ENCODE data around the gene CHL1.

The CHL1 gene

DNA sequence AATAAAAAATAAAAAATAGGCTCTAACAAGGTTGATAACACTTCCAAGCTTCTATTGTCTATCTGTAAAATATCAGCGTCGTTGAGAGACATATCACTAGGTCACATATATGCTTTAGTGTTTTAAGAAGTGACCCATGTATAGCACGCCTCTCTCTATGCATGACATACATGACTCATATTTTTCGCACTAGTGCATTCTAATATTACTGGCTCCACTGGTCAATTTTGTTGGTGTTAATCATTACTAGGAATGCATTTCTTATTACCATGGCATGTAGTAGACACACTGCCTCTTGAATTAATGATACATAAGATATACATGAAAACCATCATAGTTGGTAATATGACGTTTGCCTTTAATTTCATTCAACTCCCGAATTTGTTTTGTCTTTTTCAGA lies 203.1 kb downstream of the CHL1 start:
- no peak for DNase-seq (ENCODE audit: low read depth in 1 of 2, low spot score in 1 of 2)

DNA sequence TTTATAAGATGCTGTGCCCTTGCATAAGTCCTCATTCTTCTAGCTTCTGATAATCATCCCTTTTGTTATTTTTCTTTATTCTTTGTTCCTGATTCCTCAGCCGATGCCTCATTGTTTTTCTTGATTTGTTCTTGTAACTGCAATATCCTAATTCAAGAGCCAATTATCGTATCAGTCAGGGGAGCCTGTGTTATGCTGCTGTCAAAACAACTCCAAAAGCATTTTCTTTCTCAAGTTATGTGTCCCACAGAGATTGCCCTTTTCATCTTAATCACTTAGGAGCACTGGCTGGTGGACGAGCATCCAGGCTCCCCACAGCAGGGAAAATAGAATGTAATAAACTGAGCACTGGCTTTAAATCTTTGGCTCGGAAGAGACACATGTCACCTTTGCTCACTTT lies 207.3 kb downstream of the CHL1 start:
- DNase-seq (ENCODE audit: low read depth in 1 of 2, low spot score in 1 of 2): no peak

DNA sequence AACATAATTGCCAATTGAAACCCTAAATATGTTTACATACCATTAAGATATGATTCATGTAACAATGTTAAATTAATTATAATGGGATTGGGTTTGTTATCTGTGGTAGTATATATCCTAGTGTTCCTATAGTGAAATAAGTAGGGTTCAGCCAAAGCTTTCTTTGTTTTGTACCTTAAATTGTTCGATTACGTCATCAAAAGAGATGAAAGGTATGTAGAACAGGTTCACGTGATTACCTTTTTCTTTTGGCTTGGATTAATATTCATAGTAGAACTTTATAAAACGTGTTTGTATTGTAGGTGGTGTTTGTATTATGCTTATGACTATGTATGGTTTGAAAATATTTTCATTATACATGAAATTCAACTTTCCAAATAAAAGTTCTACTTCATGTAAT lies 212.4 kb downstream of the CHL1 start:
- no peak for DNase-seq (ENCODE audit: low read depth in 1 of 2, low spot score in 1 of 2)

DNA sequence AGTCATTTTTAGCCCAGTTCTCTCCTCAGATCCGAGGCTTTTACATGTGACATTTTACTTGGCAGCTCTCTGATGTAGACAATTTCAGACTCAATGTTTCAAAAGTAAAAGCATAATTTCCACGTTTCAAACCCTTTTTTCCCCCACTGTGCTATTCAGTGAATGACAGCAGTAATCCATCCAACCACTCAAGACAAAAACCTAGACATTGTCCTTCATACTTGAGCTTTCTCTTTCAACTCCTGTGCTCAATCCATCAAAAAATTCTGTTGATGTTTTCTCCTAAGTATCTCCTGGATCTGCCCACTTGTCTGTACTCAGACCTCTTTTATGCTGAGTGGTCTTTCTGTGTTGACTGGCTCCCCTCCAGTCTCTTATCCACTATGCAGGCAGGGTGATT lies 214.7 kb downstream of the CHL1 start:
- no peak for DNase-seq (ENCODE audit: low read depth in 1 of 2, low spot score in 1 of 2)

DNA sequence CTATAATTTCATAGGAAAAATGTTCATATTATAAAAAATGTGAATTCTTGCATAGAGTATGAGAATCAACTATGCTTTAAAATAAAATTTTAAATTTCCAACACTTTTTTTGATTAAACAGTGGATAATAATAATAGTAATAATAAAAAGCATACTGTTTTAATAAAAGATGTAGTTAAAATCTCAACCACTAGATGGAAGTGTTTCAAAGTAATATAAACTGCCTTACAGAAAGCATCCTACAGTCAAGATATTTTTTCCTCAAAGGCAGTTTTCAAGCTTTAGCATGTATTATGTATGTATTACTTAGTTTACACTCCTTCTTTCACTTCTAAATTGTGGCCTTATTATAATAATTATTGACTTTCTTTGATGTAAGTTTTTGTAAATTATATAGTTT lies 217.5 kb downstream of the CHL1 start:
- no peak for DNase-seq (ENCODE audit: low read depth in 1 of 2, low spot score in 1 of 2)

DNA sequence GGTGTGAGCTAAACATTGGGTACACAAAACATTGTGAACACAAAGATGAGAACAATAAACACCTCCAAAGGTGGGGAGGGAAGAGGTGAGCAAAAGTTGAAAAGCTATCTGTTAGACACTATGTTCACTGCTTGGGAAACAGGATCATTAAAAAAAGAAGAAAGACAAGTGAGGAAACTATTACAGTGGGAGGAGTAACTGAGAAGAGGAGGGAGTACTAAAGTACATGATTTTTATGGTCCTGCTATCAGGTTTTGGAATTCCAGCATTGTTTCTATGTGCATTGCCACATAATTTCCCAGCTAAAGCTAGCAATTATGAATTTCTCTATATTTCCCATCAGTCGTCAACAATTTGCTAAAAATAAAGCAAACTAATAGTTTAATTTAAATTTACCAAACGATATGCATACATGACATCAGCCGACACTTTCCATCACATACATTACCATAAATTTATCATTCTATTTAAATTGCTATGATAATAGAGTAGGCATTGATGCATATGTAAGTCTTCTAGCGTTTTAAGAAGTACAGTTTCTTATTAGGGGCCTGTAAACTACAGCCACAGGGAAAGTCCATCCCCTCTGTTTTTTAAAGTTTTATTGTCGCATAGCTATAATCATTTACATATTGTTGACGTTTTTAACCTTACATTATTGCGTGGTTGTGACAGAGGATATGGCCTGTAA lies 221.8 kb downstream of the CHL1 start:
- no peak for DNase-seq (ENCODE audit: low read depth in 1 of 2, low spot score in 1 of 2)

DNA sequence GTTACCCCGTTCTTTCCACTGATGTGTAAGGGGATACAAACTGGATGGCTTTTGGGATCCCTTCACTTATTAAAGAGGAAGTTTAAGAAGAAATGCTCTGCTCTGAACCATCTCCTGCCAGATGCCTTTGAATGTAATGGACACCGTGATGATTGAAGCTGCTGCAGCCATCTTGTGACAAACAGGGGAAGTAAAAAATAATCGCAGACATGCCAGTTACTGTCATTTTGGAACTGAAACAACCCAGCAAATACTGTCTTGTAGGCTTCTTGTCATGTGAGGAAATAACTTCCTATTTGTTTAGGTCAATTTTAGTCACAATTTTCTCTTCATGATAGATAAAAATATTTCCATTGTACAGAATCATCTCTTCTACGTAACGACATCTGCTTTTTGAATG lies 224.0 kb downstream of the CHL1 start:
- DNase-seq (ENCODE audit: low read depth in 1 of 2, low spot score in 1 of 2): no peak

DNA sequence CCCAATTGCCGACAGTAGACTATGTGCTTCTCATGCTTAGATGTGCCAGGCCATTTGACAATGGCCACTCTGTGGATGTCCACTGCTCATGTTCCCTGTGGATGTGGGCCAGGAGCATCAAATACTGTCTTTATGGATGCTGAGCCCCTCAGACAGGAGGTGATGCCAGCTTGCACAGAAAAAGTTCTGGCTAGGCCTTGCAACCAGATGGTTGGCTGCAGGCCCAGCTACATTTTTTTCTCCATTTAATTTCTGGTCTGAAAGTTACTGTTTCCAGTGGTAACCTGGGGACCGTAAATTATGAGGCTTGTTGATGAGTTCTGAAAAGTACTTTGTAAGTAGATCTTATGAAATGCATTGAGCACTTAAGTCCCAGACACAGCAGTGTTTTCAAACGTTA lies 228.5 kb downstream of the CHL1 start:
- DNase-seq (ENCODE audit: low read depth in 1 of 2, low spot score in 1 of 2): no peak

DNA sequence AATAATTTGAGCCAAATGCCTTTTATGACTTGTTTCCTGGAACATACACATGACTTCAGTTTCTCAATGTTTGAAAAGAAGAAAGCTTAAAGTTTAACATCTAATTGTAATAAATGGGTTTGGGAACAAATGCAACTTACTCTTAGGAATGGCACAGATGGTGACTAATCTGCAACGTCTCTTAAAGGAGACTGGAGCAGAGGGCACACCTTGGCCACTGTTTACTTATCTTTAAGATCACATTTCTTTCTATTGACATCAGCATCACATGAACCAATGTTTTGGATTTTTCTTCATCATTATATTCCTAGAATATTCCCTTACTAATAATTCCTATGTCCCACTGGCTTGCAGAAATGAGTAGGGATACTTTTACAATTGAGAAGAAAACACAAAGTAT lies 229.5 kb downstream of the CHL1 start:
- DNase-seq (ENCODE audit: low read depth in 1 of 2, low spot score in 1 of 2): no peak

DNA sequence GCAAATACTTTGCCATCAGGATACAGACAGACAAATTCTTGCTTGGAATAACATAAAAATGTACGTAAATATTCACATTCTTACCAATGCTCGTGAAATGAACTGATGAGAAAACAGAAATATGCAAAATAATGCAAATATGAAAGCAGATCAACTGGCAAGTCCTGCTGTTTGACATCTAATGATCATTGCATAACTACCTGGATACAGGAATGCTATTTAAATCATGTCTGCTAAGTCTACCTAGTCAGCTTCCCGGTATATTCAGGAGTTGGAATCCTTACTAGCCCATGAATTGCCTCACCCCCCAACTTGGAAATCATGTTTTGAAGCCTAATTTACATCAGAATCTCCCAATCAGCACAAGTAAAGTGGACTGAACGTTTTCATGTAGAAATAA lies 230.6 kb downstream of the CHL1 start:
- DNase-seq (ENCODE audit: low read depth in 1 of 2, low spot score in 1 of 2): no peak

DNA sequence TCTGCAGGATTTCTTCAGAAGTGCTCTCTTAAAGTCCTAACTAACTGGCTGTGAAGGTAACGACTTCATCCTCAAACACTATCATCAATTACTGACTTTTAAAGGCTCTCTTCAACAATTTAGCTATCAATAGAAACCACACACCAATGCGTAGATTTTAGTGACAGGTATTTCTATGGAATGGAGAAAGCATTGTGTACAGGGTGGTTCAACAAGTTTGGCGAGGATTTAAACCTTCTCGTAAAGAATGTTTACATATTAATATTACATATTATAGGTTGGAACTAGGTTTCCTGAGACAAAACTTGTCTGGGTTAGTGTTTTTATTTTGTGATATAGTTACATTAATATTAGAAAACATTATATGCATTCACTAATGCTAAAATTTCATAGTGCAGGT lies 233.6 kb downstream of the CHL1 start:
- DNase-seq (ENCODE audit: low read depth in 1 of 2, low spot score in 1 of 2): no peak

DNA sequence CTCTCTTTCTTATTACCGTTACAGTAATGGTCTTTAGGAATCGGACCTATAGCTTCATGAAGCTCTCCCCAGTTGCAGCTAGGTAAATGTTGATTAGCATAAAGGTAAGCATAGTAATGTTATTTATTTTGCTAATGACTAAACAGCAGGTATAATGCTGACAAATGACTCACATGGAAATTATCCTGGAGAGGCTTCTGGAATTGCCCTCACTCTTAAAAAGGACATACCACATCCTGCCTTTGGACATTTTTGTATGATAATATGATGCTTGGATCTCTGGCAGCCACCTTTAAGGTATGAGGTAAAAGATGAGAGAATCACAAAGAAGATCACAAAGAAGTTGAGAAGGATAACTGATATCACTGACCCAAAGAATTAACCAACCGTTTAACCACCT lies 238.6 kb downstream of the CHL1 start:
- no peak for DNase-seq (ENCODE audit: low read depth in 1 of 2, low spot score in 1 of 2)

DNA sequence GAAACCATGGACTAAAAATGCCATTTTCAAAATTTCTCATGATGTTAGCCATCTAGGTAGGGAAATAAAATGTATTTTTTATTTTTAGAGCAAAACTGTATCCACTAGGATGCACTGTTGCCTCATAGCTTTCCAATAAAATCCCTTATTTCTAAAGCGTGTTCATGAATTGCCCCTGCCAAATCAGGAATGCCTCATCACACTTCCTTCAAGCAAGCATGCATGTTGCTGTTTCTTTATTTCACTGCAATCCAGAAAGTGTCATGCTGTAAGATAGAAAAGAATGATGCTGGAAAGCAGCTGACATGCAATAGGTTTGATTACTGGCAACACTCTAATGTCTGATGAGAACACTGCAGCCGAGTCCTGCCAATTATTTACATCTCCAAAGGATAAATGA lies 239.5 kb downstream of the CHL1 start:
- no peak for DNase-seq (ENCODE audit: low read depth in 1 of 2, low spot score in 1 of 2)

DNA sequence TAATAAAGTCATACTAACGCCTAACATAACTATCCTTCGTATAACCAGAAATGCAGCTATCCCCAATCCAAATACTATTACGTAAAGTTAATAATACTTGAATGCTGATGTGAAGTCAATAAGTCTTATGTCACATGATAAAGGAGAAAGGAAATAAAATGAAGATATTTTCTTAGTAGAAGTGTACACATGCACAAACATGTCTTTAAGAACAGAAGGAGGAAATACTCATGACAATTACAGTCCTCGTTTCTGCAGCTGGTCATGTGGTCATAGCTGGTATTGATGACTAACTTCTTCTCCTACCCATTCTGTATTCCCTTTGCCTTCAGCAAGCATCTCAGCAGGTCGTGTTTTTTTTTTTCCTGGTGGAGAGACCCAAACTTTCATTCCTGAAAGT lies 244.3 kb downstream of the CHL1 start:
- DNase-seq (ENCODE audit: low read depth in 1 of 2, low spot score in 1 of 2): no peak

DNA sequence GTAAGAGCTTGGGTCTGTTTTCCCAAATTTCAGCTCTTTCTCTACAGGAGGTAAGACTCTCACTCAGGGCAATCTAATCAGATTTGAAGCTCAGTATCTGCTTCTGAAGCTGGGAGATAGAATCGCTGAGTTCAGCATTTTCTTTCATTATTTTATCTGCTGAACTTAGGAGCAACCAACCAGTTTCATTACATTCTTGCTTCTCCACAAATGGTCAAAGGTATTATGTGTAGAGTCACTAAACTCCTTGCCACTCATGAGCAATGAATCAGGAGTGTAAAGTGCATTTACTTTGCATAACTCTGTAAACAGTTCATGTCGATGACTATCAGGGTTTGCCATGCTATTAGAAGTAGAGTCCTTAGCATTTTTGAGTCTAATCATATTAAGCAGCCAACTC lies 249.4 kb downstream of the CHL1 start:
- no peak for DNase-seq (ENCODE audit: low read depth in 1 of 2, low spot score in 1 of 2)

DNA sequence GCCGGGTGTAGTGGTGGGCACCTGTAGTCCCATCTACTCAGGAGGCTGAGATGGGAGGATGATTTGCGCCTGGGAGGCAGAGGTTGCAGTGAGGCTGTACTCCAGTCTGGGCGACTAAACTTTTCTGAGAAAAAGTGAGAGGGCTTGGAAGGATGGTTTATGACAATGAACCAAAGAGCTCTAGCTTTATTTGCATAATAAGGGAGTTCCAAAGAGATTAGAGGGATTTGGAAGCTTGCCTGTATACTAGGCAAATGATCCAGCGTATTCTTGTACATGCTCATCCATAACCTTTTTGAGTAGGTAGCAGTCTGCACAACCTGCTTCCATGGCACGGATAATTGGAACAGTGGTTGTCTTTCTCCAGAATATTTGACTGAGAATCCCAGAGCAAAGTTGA lies 251.1 kb downstream of the CHL1 start:
- no peak for DNase-seq (ENCODE audit: low read depth in 1 of 2, low spot score in 1 of 2)

DNA sequence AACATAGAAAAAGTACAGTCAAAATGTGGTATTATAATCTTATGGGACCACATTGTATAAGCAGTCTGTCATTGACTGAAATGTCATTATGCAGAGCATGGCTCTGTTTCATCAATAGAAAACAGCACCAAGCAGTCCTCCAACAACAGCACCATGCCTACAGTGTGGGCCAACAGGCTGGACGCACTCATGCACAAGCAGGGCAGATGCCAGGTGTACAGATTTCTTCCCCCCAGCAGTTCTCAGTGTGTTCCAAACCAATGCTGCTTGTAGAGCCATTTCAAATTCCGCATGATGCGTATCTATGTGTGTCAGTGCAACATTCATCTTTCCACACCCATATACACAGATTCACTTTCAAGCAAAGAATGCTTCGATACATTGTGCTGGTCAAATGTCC lies 253.1 kb downstream of the CHL1 start:
- no peak for DNase-seq (ENCODE audit: low read depth in 1 of 2, low spot score in 1 of 2)

DNA sequence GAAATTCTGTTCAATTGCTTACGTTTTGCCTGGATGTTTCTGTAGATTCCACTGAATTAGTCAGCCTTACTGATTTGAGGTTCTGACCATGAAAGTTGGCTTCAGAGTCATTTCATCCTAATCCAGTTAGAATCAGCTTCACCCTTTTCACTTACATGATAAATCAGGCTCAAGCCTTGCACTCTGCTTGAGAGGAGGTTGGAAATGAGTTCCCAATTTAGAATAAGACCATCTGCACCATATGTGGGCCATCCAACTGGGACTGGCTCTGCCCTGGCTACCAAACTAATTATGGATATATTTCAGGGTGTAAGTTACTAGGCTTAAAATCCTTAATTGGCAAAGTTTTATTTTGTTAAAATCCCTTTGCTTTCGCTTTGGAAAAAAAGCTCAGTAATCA lies 255.7 kb downstream of the CHL1 start:
- no peak for DNase-seq (ENCODE audit: low read depth in 1 of 2, low spot score in 1 of 2)

DNA sequence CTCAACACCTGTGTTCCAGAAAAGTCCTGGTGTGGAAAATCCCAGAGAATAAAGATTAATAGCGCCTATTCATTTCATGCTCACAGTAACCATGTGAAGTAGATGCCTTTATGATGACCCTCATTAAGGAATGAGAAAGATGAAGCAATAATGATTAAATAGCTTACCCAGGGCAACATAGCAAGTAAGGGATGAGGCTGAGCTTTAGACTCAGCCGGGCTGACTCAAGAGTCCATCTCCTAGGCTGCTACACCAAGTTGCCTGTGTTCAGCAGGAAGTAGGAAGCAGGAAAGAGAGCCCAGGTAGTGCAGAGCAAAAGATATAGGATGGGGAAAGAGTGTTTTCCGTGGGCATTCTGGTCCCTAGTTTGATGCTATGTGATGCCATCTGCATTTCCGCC lies 256.5 kb downstream of the CHL1 start:
- DNase-seq (ENCODE audit: low read depth in 1 of 2, low spot score in 1 of 2): no peak

DNA sequence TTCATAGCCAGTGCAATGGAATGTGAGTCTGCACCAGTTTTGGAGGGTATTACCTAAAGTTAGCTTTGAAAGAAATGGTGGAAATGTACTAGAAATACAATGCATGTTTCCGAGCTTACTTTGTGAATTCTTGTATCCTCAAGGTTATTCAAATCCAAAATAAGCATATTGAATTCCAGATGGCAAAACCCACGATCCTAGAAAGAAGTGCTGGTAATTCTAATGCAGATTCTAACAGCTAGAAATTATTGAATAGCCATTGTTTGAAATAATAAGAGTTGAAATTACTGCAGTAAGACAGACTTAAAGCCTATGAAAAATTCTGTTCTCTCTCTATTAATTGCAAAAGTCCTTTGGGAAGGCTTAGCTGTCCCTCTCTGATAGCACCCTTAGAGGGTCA lies 258.4 kb downstream of the CHL1 start:
- no peak for DNase-seq (ENCODE audit: low read depth in 1 of 2, low spot score in 1 of 2)

DNA sequence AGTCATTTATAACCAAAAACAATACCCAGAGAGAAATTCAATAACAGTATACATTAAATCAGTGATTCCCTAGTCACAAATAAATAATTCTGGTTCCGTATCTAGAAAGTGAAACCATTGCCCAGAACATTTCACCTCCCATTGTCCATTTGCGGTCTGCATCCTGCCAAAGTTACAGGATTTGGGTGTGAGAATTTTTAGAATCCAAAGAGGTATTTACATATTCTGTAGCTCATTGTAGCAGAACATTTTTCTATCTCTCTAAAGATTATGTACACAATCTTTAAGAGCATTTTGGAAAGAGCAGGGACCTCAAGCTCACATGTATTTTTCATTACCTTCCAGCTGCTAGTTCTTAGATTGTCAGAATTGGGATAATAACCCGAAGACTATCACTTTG lies 261.6 kb downstream of the CHL1 start:
- no peak for DNase-seq (ENCODE audit: low read depth in 1 of 2, low spot score in 1 of 2)

DNA sequence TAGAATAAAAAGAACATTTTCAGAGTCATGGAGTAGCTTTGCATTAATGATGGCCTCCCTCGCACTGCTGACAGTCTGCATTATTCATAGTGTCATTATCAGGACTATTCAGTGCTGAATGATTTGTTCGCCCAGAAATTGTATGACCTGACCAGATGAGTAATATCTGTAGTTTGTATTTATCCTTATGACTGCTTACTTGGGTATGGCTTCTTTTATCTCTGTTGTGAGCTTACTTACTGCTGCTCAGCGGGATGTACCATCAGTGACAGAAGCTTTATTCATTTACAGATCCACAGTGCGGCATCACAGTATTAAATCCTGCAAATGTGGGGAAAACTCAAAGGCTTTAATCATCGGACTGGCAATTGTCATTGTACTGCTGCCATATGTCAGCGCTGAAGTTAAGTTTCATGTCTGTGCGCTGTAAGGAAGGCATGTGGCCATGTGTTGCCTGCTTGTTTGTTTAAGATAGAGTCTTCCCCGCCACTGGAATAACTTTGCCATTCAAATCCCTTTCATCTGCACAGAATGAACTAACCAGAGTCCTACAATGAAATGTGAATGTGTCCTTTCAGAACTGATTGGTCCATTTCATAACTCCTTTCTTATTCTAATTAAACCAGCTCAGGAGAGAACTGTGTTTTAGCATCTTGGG lies 262.2 kb downstream of the CHL1 start:
- no peak for DNase-seq (ENCODE audit: low read depth in 1 of 2, low spot score in 1 of 2)
